Suppressor macrophage treated with lipopolysaccharide for 1 hour (primary cell): ENCODE data around the gene GFM2.
"Not testable (repeated sequence)": the region's sequence is repeated elsewhere in the genome, so short reads cannot be mapped to it uniquely, and the experiment has no call there.

ENCODE experiments used
- DNase-seq, 3 donors: peaks; one replicate each; pipeline ENCODE4 v3.0.0-alpha.2; 2020 to 2022

The GFM2 gene

GRCh38 chr5:74766849-74767578 is at the start of gene GFM2, which contains the start of gene NSA2:
Gene GFM2 (minus strand): TSS chr5:74767117. CDS start chr5:74763742, 3,375 bp downstream.
Gene NSA2 (plus strand): TSS chr5:74767249. CDS start chr5:74767361, 112 bp downstream.
- peak; percentile 95 to 97 (median 95) for DNase-seq

- no peak for DNase-seq
Observed at GRCh38 chr5:74810915-74811314, 44.0 kb upstream of the GFM2 start.

GRCh38 chr5:74801941-74802340 is 35.0 kb upstream of the GFM2 start:
- DNase-seq: no peak

- no peak for DNase-seq
Observed at GRCh38 chr5:74801197-74801596, 34.3 kb upstream of the GFM2 start.

GRCh38 chr5:74798977-74799911 is 32.3 kb upstream of the GFM2 start:
- DNase-seq: no peak

GRCh38 chr5:74791669-74792068 is 24.8 kb upstream of the GFM2 start:
- DNase-seq: not testable (repeated sequence)

- no peak for DNase-seq
Observed at GRCh38 chr5:74787424-74787823, 20.5 kb upstream of the GFM2 start.

- DNase-seq: no peak
Observed at GRCh38 chr5:74786851-74787250, 19.9 kb upstream of the GFM2 start.

GRCh38 chr5:74778609-74779008 is 11.7 kb upstream of the GFM2 start:
- no peak for DNase-seq

GRCh38 chr5:74772359-74772758 is 5.4 kb upstream of the GFM2 start:
- DNase-seq: no peak

GRCh38 chr5:74767579-74767913 is 629 bp upstream of the GFM2 start:
- peak; percentile 60 to 74 (median 69) for DNase-seq

- DNase-seq: peak; percentile 45 to 81 (median 58)
Observed at GRCh38 chr5:74766418-74766848, 484 bp downstream of the GFM2 start.

GRCh38 chr5:74765929-74766328 is 988 bp downstream of the GFM2 start:
- DNase-seq: no peak

GRCh38 chr5:74765201-74765600 is 1.7 kb downstream of the GFM2 start:
- DNase-seq: no peak

GRCh38 chr5:74763504-74763903 is 3.4 kb downstream of the GFM2 start:
- no peak for DNase-seq

GRCh38 chr5:74762599-74762998 is 4.3 kb downstream of the GFM2 start:
- peak in 1 of 3 donors; percentile 4 for DNase-seq

GRCh38 chr5:74761241-74761640 is 5.7 kb downstream of the GFM2 start:
- no peak for DNase-seq

GRCh38 chr5:74748742-74749141 is 18.2 kb downstream of the GFM2 start:
- not testable (repeated sequence) for DNase-seq

GRCh38 chr5:74738406-74738805 is 28.5 kb downstream of the GFM2 start:
- no peak for DNase-seq

- DNase-seq: no peak
Observed at GRCh38 chr5:74736759-74737158, 30.2 kb downstream of the GFM2 start.

- DNase-seq: no peak
Observed at GRCh38 chr5:74725331-74725730, 41.6 kb downstream of the GFM2 start.

- DNase-seq: no peak
Observed at GRCh38 chr5:74722271-74722670, 44.6 kb downstream of the GFM2 start.

- DNase-seq: no peak
Observed at GRCh38 chr5:74717596-74717995, 49.3 kb downstream of the GFM2 start.

- peak; percentile 66 to 85 (median 74) for DNase-seq
Observed at GRCh38 chr5:74693191-74693590, 73.7 kb downstream of the GFM2 start.
